Activated CD4-positive, CD25-positive, alpha-beta regulatory T cell treated with anti-CD3 and anti-CD28 coated beads, Interleukin-2, amount 50 U/mL, for 72 hours (primary cell): ENCODE data around the gene GPX4.

Source experiments
- DNase-seq: peaks from one replicate; pipeline ENCODE4 v3.0.0; 2021

The GPX4 gene

GRCh38 chr19:1103708-1104310 lies at the start of gene GPX4:
Gene GPX4, plus strand, starts transcription at chr19:1103994. Its CDS starts 50 bp downstream, at chr19:1104044.
- peak; percentile 95 for DNase-seq

GRCh38 chr19:1054102-1055027 lies 49.4 kb upstream of the GPX4 start:
- no peak for DNase-seq

GRCh38 chr19:1055028-1055425 lies 48.8 kb upstream of the GPX4 start:
- no peak for DNase-seq

GRCh38 chr19:1055886-1056620 lies 47.7 kb upstream of the GPX4 start:
- no peak for DNase-seq

- no peak for DNase-seq
Measured at GRCh38 chr19:1057176-1057855, 46.5 kb upstream of the GPX4 start.

GRCh38 chr19:1058112-1058511 lies 45.7 kb upstream of the GPX4 start:
- DNase-seq = no peak

- DNase-seq = no peak
Measured at GRCh38 chr19:1060689-1061088, 43.1 kb upstream of the GPX4 start.

- DNase-seq = no peak
Measured at GRCh38 chr19:1061987-1062386, 41.8 kb upstream of the GPX4 start.

GRCh38 chr19:1062387-1063029 lies 41.3 kb upstream of the GPX4 start:
- no peak for DNase-seq

- peak; percentile 67 for DNase-seq
Measured at GRCh38 chr19:1063030-1063908, 40.5 kb upstream of the GPX4 start.

GRCh38 chr19:1063909-1064660 lies 39.7 kb upstream of the GPX4 start:
- DNase-seq = no peak

- DNase-seq = peak; percentile 75
Measured at GRCh38 chr19:1064661-1065605, 38.9 kb upstream of the GPX4 start.

GRCh38 chr19:1065606-1066109 lies 38.1 kb upstream of the GPX4 start:
- DNase-seq = no peak

- no peak for DNase-seq
Measured at GRCh38 chr19:1066251-1066747, 37.5 kb upstream of the GPX4 start.

GRCh38 chr19:1066748-1067340 lies 37.0 kb upstream of the GPX4 start, which contains the start of gene ARHGAP45:
Gene ARHGAP45, plus strand, starts transcription at chr19:1067167. Its CDS starts 239 bp downstream, at chr19:1067406.
- peak; percentile 76 for DNase-seq

GRCh38 chr19:1067341-1067957 lies 36.3 kb upstream of the GPX4 start:
- peak; percentile 64 for DNase-seq

- DNase-seq = peak; percentile 69
Measured at GRCh38 chr19:1068009-1069001, 35.5 kb upstream of the GPX4 start.
